Head of caudate nucleus (tissue), 42 donors: ENCODE data around the gene LITAF.
"Not testable (repeated sequence)": the region's sequence is repeated elsewhere in the genome, so short reads cannot be mapped to it uniquely, and the experiment has no call there.

Experiments
- DNase-seq, 42 donors: peaks; one replicate each; pipeline versions ENCODE4 v3.0.0 to v3.0.0-alpha.2; 2020 to 2021; ENCODE audit warnings: mixed read lengths in 7 of 42
- intact Hi-C: fragments of 100-400 bp; cut with DNase I; formaldehyde crosslinking; loops from one replicate; pipeline ENCODE4 v1.15.0; 2022

LITAF gene

GRCh38 chr16:11582157-11582814 is 4.4 kb downstream of the LITAF start:
- intact Hi-C loops: no loop called here

DNA sequence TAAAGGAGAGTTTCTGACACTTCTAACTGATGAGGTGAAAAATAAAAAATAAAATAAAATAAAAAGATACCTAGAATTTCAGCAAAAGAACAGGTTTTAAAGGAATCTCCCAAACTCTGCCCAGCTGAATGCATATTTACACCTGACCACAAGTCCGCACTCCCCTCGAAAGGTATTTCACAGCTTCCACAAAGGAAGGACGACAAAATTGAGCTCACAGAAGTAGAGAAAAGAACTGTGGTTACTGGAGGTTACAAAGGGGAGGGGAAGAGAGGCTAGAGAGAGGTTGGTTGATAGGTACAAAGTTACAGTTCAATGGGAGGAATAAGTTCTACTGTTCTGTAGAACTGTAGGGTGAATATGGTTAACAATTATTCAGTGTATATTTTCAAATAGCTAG is 5.0 kb downstream of the LITAF start:
- intact Hi-C loops: no loop called here
- DNase-seq: no peak

More at GRCh38 chr16:11582157-11582814, 4.4 kb downstream of the LITAF start:
- no peak for DNase-seq

GRCh38 chr16:11580451-11581086 is 6.2 kb downstream of the LITAF start:
- intact Hi-C loops: no loop called here
- no peak for DNase-seq

GRCh38 chr16:11577290-11577660 is 9.4 kb downstream of the LITAF start:
- DNase-seq, intact Hi-C loops: not testable (repeated sequence)

DNA sequence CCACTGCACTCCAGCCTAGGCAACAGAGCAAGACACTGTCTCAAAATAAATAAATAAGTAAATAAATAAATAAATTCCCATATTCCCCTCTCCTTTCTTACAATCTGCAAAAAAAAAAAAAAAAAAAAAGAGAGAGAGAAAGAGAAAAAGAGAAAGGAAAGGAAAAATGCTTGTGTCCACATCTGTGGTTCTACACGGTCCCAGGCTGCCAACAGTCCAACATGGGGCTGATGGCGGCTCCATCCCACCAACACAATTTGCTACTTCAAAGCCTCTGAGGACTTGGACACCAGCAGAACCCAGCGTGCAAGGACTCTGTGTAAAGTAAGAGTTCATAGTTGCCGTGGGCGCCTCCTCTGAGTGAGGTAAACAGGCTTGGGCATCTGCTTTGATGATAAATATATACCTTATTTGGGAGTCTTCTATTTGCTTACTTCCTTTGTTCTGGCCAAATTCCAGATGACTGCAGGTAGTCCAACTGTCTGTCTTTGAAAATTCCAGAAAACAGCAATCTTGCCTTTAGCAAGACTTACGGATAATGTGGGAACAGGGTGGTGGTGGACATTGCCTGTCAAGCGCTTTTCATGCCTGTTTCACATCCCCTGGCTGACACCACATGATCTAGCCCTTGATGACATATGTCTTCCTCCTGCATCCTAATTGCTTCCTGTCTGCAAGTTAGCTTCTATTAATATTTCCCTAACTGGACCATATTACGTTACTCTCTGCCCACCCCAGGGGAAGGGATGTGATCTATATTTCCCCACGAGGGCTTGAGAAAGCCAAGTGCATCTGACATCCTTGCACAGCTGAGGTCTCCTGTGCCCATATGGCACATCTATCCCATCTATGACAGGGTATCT is 10.1 kb downstream of the LITAF start:
- intact Hi-C loops: no loop called here
- peak in 5 of 42 donors; percentile 20 to 45 (median 34) for DNase-seq

- DNase-seq: no peak
- intact Hi-C loops: no loop called here
Measured at GRCh38 chr16:11575223-11575589, 11.5 kb downstream of the LITAF start.

DNA sequence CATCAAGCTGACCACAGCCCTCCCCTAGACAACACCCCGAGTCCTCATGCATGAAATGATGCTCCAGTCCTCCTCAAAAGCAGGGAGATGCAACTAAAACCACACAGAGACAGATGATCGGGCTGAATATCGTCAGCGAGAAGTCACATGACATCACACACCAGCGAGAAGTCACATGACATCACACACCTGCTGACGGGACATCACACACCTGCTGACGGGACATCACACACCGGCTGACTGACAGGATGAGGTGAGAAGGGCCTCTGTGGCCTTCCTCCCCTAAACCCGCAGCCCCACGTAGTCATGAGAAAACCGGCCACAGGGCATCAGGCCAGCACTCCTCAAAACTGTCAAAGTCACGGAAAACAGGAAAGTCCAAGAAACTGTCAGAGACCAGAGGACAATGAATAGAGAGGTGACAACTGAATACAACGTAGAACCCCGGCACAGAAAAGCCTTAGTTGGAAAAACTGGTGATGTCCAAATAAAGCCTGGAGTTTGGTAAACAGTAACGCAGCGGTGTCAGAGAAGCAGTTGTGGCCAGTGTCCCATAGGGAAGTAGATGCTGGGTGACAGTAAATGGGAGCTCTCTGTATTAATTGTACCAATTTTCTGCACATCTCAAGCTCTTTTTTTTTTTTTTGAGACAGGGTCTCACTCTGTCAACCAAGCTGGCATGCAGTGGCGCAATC is 14.3 kb downstream of the LITAF start:
- intact Hi-C loops: no loop called here
- DNase-seq: peak in 2 of 42 donors; percentile 13 to 18

- DNase-seq: peak in 1 of 42 donors; percentile 4
- intact Hi-C loops: no loop called here
Measured at GRCh38 chr16:11571549-11571948, 15.2 kb downstream of the LITAF start.

GRCh38 chr16:11570806-11571205 is 15.9 kb downstream of the LITAF start:
- intact Hi-C loops: no loop called here
- DNase-seq: no peak

DNA sequence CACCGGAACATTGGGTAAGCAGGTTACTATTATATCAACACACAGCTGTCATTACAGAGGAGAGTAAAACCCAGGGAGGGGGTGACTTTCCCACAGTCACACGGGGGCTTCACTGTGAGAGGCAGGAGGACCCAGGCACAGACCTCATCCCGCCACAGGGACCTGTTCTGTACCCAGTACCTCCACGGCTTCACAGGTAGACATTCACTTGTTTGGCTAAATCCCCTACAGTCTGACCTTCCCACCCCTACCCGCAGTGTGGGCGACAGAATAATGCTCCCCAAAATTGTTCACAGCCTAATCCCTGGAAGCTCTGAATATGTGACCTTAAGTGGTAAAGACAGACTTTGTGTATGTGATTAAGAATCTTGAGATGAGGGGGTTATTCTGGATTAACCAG is 16.5 kb downstream of the LITAF start:
- intact Hi-C loops: no loop called here
- DNase-seq: peak in 1 of 42 donors; percentile 1

DNA sequence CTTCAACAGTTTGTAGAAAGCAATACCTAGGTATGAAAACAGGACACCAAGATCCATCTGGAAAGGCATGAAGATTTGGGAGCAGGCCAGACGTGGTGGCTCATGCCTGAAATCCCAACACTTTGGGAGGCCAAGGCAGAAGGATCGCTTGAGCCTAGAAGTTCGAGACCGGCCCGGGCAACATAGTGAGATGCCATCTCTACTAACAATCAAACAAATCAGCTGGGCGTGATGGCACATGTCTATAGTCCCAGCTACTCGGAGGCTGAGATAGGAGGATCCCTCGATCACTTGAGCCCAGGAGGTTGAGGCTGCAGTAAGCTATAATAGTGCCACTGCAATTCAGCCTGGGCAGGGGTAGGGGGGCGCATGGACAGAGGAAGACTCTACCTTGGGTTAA is 20.3 kb downstream of the LITAF start:
- intact Hi-C loops: no loop called here

DNA sequence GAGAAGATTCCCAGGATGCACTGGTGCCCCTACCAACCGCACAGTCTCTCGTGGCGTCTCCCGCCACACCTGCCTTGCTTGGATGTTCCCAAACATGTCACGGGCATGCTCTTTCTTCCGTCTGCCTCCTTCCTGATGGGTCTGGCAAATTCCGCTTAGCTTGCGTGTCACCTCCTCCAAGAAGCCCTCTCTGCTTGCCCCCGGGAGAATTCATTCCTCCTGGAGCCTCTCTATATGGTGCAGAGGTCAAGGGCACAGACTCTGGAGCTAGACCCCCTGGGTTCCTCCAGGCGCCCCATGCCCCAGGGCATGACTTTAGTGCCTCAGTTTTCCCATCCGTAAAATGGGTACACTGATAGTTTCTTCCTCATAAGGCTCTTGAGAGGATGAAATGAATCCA is 21.1 kb downstream of the LITAF start:
- intact Hi-C loops: no loop called here
- peak in 1 of 42 donors; percentile 15 for DNase-seq

More for the DNA sequence above, 20.3 kb downstream of the LITAF start:
- DNase-seq: no peak

DNA sequence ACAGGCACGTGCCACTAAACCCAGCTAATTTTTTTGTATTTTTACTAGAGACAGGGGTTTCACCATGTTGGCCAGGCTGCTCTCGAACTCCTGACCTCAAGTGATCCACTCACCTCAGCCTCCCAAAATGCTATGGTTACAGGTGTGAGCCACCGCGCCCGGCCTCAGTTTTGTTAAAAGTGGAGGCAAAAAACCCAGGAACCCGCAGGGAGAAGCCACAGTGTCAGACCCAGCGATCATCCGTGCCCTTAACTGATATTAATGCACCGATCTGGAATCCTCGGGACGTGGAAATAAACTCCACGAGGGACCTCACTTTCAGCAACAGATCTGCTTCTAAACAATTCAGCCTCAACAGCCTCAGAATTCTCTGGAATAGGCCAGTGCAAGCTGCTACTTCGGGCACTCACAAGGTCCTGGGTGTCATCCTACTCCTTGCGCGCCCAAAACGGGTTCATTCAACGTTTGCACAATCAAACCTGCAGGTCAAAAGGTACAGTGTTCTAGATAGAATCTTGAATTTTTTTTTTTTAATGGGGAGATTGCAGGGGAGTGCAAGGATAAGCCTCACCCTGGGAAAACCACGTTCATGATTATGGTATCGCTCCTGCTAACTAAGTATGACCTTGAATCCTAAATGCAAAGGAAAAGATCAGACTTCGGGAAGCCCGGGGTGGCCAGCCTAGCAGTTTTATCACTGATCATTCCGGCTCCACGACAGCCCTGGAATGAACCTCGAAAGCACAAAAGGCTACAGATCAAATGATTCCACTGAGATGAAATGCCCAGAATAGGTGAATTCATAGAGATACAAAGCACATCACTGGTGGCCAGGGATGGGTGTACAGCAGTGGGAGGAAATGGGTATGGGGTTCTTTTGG is 22.4 kb downstream of the LITAF start:
- intact Hi-C loops: no loop called here
- DNase-seq: no peak

DNA sequence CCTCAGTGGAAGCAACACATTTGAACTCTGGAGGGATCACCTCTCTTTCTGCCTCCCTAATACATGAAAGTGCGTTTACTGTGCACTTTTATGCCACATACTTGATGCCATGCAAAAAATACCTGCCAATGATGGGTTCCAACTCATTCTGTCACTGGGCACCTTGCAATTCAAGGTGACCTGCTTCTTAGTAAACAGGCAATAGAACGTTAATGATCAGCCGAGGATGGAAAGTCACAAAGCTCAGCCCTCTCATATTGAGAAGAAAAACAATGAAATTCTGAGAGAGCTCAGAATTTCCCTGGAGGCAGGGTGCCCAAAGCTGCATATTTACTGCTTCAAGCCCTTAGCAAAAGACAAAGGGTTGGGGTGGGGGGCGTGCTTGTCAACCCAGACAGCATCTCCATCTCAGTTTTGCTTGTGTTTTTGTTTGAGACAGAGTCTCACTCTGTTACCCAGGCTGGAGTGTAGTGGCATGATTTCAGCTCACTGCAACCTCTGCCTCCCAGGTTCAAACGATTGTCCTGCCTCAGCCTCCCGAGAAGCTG is 23.2 kb downstream of the LITAF start:
- DNase-seq: peak in 1 of 42 donors; percentile 58
- intact Hi-C loops: no loop called here

DNA sequence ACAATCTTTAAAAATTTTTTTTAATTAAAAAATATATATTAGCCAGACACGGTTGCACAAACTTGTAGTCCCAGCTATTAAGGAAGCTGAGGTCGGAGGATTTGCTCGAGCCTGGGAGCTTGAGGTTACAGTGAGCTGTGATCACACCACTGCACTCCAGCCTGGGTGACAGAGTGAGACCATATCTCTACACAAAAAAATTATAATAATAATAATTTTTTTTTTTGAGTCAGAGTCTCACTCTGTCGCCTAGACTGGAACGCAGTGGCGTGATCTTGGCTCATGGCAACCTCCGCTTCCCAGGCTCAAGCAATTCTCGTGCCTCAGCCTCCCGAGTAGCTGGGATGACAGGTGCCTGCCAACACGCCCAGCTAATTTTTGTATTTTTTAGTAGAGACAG is 23.8 kb downstream of the LITAF start:
- intact Hi-C loops: no loop called here

GRCh38 chr16:11562411-11562810 is 24.3 kb downstream of the LITAF start:
- intact Hi-C loops: no loop called here
- no peak for DNase-seq

More for the DNA sequence above, 23.8 kb downstream of the LITAF start:
- no peak for DNase-seq

GRCh38 chr16:11561856-11562255 is 24.9 kb downstream of the LITAF start:
- intact Hi-C loops: no loop called here
- no peak for DNase-seq

- no peak for DNase-seq
- intact Hi-C loops: no loop called here
Measured at GRCh38 chr16:11561454-11561805, 25.3 kb downstream of the LITAF start.
